Brain pericyte (primary cell): ENCODE results near the gene PPP2R2B.

ENCODE experiments used
- DNase-seq: peaks from one replicate; pipeline ENCODE4 v3.0.0-alpha.2; 2012; ENCODE audit warnings: low read depth, low spot score

The PPP2R2B gene

DNA sequence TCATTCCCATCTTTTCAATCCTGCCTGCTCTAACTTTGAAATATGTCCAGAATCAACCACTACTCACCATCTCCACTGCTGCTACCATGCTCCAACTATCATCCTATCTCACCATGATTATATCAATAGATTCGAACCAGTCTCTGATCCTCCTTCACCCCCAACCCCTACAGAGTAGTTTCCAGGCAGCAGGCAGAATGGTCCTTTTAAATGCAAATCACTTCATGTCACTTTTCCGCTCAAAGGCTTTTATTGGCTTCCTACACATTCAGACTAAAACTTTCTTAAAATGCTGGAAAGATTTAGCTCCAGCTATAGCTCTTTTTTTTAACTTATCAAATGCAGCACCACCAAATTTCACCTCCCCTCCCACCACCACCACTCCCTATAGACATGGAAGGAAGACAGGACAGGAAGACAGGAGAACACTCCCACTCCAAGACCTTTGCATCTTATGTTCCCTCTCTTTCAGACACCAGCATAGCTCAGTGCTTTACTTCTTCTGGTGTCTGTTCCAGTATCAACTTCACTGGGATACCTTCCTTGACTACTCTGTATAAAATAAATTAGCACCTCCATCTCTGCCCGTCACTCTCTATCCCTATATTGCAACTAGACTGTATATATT, 9.9 kb upstream of the PPP2R2B start:
- no peak for DNase-seq

- no peak for DNase-seq
Observed at GRCh38 chr5:146884066-146884626, 5.6 kb upstream of the PPP2R2B start.

DNA sequence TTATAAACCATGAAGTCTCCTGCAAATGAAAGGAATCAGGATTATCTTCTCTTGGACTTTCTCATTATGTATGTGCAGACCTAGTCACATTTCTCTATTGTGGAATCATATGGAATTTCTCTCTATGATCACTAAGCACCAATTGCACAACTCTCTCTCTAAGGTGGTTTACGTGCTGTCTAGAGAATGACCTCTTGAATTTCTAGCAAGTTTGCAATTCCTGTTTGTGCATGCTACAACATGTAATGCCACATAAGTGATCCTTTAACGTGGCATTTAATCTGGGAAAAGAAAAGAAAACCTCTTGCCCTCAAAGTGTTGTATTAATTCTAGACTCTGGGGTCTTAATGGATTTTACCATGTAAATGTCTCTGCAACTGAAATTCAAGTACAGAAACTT, 5.0 kb upstream of the PPP2R2B start:
- no peak for DNase-seq

DNA sequence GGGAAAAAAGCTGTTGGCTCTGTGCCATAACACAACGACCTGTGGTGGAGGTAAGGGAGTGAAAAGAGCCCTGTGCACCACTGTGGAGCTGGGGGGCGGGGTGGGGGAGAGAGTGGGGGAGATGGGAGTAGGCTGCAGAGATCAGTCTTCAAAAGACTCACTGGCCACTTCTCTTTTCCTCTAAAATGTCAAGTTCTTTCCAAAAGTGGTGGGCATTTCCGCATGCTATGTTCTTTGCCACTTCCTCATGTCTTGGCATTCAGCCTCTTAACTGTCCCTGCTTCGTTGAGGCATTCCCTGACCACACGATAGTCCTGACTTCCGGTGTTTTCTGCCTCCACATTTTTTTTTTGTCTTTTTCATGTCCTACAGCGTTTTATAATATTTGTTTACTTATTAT, 2.4 kb upstream of the PPP2R2B start:
- no peak for DNase-seq

- no peak for DNase-seq
Observed at GRCh38 chr5:146877783-146878475, 628 bp downstream of the PPP2R2B start.

GRCh38 chr5:146877178-146877681, 1.3 kb downstream of the PPP2R2B start:
- no peak for DNase-seq

DNA sequence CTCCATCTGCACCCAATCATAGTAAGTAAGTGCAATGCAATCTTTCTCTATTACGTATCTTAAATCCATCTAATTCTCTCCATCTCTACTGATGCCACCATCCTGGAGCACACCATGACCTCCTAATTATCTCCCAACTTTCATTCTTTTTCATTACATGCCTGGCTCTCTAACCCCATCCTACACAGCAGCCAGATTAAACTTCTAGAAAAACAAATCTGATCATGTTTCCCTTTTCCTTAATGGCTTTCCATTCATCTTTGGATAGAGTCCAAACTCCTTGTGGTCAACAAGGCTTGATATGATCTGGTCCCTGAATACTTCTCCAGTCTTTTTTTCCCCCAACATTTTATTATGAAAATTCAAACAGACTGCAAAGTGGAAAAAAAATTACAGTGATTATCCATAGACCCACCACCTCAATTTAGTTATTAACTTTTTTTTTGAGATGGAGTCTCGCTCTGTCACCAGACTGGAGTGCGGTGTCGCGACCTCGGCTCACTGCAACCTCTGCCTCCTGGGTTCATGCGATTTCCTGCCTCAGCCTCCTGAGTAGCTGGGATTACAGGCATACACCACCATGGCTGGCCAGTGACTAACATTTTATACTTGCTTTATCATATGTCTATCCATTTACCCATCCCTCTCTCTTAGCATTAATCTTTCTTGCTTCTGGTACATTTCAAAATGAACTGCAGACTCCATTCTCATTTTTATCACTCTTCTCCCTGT, 5.2 kb downstream of the PPP2R2B start:
- no peak for DNase-seq

GRCh38 chr5:146872188-146872587, 6.4 kb downstream of the PPP2R2B start:
- no peak for DNase-seq

DNA sequence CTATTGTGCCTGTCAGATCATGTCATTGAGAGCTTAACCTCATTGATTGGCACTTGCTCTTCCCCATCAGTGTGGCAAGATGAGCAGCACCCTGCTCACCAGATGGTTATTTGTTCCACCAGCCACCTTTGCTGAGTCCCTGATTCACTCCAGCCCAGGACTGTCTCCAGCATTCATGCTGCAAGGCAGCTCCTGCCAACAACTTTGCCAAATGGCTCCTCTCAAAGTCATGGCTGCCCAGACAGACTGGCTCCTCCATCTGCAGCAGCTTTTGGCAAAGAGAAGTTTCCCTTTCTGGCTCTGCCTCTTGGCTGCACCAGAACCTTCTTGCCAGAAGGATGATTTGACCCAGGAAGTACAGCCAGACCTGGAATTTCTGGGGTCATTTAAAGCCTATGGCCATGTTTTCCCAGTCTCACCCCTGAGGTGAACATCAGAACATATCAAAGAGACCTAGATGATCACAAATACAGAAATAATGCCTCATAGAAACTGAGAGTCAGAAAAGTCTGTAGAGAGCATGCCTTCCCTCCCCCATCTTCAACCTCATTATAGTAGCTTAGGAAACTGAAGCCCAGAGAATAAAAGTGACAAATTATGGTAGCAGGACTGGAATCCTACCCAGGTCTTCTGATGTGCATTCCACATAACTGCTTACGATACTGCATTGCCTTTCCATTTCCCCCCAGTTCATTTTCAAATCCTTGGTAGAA, 10.4 kb downstream of the PPP2R2B start:
- no peak for DNase-seq

- DNase-seq = no peak
Observed at GRCh38 chr5:146866263-146866662, 12.3 kb downstream of the PPP2R2B start.

GRCh38 chr5:146862641-146863040, 15.9 kb downstream of the PPP2R2B start:
- DNase-seq = no peak

DNA sequence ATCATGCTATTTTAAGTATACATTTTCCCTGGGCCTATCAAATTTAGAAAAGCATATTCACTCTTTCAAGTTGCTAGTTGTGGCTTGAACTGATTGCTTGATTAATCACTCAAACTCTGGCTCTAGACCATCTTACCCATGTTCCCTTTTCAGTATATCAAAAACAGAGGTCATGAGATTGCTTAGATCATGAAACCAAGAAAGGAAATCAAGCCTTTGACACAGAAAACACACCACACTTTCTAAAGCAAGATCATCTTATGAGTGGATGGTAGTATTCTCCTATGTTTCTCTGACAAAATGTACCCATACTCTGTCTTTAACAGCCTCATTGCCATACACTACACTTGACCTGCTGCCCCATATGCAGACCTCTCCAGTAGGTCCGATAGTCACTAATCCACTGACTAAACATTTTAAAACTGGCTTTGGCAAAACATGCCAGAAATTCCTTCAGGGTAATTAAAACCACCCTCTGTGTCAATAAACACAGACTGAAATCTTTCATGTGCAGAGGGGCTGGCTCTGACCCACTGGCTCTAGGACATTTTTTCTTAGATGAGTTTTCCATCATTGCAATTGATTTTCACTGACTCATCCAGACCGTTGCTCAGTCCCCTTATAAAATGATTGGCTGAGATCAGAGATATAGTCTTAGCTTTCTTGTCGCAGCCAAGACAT, 18.2 kb downstream of the PPP2R2B start:
- no peak for DNase-seq

GRCh38 chr5:146852089-146852488, 26.5 kb downstream of the PPP2R2B start:
- DNase-seq = no peak

GRCh38 chr5:146851133-146851532, 27.4 kb downstream of the PPP2R2B start:
- DNase-seq = no peak

DNA sequence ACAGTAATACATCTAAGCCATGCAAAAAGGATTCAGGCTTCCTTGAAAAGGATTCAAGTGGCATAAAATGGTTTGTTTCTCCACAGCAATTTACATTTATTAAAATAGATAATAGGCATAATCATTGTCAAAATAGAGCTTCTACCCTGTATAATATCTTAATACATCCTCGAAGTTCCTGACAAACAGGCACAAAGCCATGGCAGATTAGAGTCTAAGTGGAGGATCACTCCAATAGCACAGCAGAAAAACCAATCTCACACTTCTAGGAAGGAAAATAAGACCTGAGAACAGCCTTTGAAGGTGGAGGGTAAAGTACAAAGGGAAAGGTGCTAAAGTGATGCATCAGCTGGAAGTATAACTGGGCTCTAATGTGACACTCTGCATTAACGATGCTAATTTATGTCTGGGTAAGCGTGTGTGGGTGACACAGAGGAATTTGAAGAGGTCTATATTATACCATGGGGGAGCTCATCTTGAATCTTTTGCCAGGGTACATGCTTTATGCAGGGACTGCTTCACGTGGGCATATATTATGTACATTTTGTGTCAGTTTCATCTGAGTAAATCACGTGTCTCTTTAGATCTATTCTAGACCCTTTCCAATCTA, 28.8 kb downstream of the PPP2R2B start:
- no peak for DNase-seq

GRCh38 chr5:146848133-146848532, 30.4 kb downstream of the PPP2R2B start:
- DNase-seq = no peak

- no peak for DNase-seq
Observed at GRCh38 chr5:146840016-146840415, 38.5 kb downstream of the PPP2R2B start.

- no peak for DNase-seq
Observed at GRCh38 chr5:146836226-146836842, 42.2 kb downstream of the PPP2R2B start.

DNA sequence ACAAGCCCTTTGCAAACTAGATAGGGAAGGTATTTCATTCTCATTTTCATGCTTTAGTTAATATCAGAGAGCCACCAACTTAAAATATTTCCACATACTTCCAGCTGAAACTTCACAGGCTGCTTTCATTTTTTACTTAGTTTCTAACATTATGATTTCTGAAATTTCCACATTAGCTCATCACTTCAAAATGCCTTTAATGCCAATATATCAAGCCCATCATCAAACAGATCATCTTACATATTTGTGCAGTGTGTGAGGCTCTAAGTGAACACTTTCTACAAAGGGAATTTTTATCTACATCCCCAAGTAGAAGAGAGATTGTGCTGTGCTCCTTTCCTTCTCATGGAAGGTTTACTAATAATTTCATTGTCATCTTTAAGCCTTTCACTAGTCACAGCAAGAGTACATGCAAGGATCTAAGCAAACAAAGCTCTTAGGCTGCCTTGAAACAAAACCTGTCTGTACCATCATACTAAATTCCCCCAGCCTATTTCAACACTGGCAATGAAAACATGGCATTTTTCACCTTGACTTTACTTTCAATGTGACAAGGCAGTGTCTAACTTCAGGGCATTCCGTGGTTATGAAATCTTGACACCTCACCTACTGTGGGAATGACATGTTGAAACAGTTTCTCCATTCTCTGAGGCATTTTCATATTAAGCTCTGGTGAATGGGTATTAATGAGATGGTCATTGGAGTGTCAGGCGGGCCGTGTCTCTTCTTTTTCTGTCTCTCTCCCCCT, 45.4 kb downstream of the PPP2R2B start:
- no peak for DNase-seq

DNA sequence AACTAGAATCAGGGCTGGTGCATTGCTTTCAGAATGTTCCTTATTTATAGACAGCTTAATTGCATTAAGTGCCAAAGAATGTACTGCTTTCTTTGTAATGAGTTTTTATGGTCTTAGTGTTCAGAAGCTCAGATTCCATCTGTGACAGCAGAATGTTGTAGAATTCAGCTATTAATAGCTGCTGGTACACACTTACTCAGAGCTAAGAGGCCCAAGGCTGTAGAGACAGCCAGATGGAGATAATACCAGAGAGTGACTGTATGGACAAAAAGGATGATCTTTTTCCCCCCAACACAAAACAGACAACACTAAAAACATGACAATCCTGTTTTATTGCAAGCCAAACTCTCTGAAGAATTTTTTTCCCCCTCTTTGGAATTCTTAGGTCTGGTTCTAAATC, 50.2 kb downstream of the PPP2R2B start:
- DNase-seq = no peak
